ENCODE measurements around the gene CDH4. TPM values are rescaled to one million over a fixed set of nuclear protein-coding genes. Genes with fewer than 3 reads are reported as not detected.

The CDH4 gene
- total RNA-seq, 2 donors from 2014 or later, result 0.06 TPM; not detected in 1

DNA sequence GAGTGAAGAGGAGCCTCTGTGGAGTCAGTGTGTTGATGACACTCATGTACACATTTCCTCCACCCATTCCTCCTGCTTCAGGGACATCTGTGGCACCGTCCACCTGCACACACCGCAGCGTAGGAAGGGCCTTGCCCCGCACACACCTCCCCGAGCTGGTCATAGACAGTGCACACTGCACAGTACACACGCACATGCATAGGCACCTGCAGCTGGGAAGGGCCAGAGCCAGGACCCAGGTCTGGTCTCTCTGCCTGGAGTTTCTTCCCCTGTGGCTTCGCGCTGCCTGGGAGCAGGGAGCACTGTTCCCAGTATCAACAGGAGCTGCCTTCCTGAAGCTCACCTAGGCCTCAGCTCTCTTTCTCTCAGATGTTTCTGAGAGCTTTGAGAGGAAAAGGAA is 473.1 kb downstream of the CDH4 start:
- DNase-seq, result no peak
- intact Hi-C loops (cut with DNase I, micrococcal nuclease), result no loop called here
- no peak for ATAC-seq

DNA sequence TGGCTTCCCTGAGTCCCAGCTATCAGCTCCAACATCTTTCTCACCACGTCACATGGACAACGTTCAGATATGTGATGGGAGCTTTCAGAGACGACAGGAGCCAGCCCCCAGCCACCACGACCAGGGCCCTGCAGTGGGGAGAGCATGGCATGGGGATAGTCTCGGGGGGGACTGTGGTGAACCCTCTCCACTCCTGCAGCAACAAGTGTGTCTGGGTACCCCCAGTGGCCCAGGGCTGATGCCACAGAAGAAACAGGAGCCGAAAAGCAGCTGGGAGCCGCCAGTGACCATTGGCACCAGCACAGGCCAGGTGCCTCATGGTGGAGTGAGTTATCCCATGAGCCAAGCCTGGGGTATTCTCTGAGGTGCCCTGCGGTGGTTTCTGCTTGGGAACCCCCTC is 473.9 kb downstream of the CDH4 start:
- no peak for ATAC-seq
- no peak for DNase-seq
- intact Hi-C loops (cut with DNase I, micrococcal nuclease), result no loop called here

GRCh38 chr20:61726979-61727378 is 474.9 kb downstream of the CDH4 start:
- ATAC-seq (no peak), DNase-seq (no peak)
- intact Hi-C loops (cut with DNase I, micrococcal nuclease), result no loop called here

DNA sequence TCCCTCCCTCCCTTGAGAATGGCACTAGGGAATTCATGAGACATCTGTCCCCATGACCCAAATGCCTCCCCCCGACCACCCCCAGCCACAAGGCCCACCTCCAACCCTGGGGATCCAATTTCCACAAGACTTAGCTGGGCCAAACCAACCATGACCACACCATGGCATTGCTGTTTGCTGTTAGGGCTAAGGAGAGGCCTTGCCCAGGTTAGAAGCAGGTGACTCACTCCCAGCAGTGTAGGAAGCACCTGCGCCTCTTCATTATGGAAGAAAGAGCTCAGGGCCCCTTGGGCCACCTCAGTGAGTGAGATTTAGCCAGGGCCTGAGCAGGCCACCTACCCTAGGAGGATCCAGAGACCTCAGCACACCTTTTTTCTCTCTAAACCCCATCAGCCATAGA is 475.7 kb downstream of the CDH4 start:
- intact Hi-C loops (cut with DNase I, micrococcal nuclease), result no loop called here
- ATAC-seq (no peak), DNase-seq (no peak)

DNA sequence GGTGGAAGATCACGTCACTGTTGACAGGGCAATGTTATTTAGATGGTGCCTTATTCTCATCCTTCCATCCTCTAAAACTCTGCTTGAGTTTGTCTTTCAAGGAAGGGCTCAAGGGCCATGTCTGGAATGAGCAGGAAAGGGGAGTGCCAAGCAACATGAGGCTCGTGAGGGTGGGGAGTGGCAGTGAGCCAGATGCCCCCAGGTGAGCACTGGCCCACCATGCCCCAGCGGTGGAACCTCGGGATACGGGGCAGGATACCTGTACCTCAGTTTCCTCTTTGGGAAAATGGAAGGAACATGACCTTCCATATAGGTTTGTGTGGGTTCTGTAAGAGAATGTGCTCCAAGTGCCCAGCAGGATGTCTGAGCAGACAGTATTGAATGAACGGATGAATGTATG is 476.3 kb downstream of the CDH4 start:
- intact Hi-C loops (cut with DNase I, micrococcal nuclease), result no loop called here
- DNase-seq (no peak), ATAC-seq (no peak)

GRCh38 chr20:61728786-61729770 is 477.0 kb downstream of the CDH4 start:
- DNase-seq, result no peak
- intact Hi-C loops (cut with DNase I, micrococcal nuclease), result no loop called here

DNA sequence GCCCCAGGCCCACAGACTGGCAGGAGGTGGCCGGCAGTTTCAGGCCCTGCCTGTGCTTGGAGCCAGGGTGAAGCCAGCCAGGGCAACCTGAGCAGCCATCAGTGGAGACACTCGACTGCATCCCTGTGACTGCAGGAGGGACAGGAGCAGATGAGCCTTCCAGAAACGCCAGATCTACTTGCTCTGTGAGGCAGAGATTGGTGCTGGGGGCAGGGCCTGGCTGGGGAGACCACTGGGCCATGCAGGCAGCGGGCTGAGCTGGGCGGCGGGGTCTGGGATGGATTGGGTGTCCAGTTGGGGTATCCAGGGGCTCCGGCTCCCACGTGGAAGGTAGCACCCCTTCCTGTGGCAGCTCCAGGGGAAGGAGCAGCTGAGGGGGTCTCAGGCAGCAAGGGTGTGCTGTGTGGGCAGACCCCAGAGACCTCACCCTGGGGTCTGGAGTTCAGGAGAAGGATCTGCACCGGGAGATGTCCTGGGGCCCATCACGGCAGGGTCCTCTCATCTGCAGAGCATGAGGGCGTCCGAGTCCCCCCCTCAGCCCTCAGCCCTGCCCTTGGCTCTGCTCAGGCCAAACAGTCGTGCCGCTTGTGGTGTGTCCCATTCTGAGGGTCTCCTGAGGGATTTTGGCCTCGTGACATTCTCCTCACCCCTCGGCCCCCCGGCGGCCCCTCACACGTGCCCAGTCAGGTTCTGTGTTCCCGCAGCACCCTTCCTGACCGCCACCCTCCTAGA is 478.7 kb downstream of the CDH4 start:
- ATAC-seq, result no peak
- no peak for DNase-seq
- intact Hi-C loops (cut with DNase I, micrococcal nuclease), result no loop called here

More at GRCh38 chr20:61728786-61729770, 477.0 kb downstream of the CDH4 start:
- no peak for ATAC-seq

DNA sequence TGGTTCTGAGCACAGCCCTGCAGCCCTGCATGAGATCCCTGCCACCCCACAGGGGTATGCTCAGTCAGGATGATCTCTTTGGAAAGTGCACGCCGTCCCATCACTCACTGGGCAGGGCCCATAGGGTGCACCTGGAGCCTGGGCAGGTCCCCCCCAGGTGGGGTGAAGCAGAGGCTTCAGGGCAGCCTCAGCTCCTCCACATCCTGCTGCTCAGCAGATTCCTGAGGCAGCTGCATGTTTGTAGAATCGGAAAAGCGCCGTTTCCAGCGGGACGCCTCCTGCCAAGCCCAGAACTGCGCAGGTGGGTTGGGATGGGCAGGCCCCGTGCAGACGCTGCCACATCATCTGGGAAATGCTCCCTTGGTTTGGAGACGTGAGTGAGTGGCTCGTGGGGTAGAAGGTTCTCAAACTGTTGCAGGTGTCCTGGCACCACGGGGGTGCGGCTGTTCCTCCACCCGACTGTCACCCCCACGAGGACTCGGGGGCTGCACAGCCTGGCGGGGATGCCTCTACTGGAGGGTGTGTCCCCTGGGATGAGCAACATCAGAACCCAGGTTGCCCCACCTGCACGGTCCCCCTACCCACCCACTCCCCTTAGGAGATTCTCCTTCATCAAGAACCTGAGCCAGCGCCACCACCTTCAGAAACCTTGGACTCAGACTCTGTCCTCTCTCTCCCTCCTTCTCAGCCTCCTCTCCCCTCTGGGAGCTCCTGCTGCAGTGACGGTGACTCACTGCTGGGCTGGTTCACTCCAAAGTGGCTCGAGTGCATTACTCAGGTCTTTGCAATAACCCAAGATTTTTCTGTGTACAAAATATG is 479.5 kb downstream of the CDH4 start:
- ATAC-seq (no peak), DNase-seq (no peak)
- intact Hi-C loops (cut with DNase I, micrococcal nuclease), result no loop called here

GRCh38 chr20:61732511-61733210 is 480.6 kb downstream of the CDH4 start:
- intact Hi-C loops (cut with DNase I, micrococcal nuclease), result no loop called here
- ATAC-seq (no peak), DNase-seq (no peak)

DNA sequence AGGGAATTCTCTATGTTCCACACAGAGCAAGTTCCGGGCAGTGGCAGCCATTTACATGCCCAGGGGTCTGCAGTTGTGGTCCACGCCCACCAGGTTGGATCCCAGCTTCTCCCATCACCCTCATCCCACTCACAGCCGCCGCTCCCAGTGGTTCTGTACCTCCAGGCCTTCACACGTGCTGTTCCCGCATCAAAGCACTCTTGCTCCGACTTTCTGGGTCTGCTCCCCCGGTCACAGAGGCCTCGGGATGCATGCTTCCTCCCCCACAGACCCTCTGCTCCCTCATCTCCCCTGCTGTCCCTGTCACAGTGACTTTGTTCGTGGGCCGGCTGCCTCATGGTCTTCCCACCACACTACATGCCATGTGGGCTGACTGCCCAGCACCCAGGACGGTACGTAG is 481.2 kb downstream of the CDH4 start:
- DNase-seq (no peak), ATAC-seq (no peak)
- intact Hi-C loops (cut with DNase I, micrococcal nuclease), result no loop called here

DNA sequence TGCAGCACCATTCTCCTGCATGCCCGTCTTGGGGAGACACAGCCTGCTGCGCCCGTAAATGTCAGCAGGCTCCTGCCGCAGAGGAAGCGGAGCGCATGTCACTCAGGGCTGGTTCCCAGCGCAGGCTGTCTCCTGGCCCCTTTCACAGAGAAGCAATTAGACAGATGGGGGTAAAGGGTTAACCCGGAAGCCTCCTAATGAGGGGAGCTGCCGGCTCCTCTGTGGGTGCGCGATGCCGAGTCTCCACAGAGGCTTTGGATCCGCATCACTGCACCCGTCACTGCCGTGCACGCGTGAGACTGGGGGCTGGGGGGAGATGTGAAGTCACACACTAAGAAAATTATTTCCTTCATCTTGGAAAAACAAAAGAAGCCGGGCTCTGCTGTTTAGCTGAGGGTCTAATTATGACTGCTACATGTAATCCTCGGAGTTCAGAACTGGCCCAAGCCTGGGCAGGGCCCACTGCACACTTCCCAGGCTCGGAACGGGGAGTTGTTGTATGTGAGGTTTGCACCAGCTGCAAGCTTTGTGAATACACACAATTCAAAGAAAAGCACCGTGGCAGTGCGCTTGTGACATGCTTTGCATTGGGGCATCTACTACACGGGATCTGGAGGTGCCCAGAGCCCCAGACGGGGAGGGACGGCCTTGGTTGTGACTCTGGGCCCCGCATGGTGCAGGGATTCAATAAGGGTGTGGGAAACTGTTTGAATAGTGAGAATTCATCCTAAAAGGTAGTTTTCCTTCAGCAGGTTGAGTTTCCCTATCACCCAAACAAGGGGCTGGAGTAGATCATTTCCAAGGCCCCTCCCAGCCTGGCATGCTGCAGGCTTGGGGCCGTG is 482.1 kb downstream of the CDH4 start:
- intact Hi-C loops (cut with DNase I, micrococcal nuclease), result no loop called here
- no peak for DNase-seq
- no peak for ATAC-seq

DNA sequence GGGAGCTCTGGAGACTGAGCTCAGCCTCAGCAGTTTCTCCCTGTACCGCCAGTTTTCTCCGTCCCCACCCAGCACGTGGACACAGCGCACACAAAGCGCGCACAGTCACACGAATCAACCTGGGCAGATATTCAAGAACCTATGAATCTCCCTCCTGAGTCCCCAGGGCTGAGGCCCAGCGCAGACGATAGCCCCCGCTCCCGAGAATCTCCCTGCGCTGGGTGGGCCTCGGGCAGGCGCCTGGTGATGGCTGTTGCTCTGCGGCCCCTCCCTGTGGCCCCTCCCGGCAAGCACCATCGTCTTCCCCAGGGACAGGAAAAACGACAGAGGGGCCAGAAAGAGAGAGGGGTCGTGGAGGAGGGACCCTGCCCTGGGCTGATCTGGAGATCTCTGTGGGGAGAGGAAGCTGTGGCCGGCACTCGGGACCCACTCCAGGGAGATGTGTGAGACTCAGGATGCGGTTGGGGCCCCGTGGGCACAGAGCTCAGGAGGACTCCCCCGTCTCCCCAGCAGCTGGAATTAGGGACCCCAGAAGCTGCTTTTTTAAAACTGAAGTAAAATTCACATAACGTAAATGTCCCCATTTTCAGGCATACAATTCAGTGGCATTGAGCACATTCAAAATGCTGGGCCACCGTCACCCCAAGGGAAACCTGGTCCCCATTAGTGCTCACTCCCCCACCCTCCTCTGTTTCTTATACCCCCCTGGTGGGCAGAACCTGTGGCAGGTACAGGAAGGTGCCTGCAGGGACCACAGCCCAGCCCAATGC is 482.9 kb downstream of the CDH4 start:
- intact Hi-C loops (cut with DNase I, micrococcal nuclease), result no loop called here
- ATAC-seq (no peak), DNase-seq (no peak)

DNA sequence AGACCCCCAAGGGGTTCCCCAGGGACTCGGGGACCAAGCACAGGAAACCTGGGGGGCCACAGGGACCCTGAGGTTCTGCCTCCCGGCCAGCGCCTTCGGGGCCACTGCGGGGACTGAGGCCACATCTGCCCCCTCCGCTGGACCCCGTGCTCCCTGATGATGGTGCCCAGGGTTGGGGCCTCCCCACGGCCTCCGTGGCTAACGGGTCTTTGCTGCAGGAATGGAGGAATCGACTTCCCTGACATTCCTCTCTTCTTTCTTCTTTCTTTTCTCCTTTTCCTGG is 483.4 kb downstream of the CDH4 start:
- DNase-seq (no peak), ATAC-seq (no peak)
- intact Hi-C loops (cut with DNase I, micrococcal nuclease), result no loop called here

DNA sequence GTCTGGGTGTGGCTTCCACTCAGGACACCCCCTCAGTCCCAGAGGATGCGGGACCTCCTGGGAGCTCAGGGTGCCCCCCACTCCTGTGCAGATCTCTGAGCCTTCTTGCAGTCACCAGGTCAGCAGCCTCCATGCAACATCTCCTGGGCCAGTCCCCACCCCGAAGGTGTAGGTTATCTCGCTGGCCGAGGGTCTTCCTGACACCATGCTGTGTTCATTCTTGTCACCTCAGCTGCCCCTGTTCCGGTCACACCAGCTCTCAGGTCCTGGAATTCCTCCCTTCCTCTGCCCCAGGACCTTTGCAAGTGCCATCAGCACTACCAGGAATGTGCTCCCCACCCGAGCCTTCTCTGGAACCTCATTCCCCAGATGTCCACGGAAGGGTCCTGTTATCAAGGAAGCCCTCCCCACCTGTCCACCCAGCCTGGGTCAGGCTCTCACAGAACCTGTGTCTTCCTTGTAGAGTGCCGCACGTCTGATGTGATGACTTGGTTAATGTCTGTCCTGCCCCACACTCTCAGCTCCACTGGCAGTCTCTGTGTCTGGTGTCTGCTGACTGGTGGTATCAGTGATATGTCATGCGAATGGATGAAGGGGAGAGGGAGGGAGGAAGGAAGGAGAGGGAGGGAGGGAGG is 484.1 kb downstream of the CDH4 start:
- ATAC-seq, result no peak
- no peak for DNase-seq
- intact Hi-C loops (cut with DNase I, micrococcal nuclease), result no loop called here

DNA sequence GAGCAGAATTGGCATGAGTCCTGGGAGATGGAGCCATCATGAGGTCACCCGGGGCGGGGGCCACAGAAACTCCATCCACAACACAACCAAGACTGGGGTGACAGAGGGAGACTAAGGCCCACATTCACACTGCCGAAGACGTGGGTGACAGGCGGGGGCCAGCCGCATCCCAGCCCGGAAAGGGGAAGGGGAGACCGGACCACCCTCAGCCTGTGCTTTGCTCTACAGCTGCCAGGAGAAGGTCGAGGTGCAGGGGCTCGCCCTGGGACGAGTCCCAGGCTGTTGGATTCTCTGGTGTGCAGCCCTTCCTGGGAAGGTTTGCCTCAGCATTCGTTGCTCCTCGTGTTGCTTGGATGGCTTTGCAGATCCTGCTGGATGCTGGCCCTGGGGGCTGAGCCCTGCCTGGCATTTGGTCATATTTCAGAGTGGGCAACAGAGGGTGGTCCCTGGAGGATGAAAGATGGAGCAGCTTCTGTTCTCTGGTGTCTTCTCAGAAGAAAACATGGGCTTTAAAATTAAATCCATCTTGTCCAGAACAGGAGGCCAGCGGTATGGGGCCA is 484.8 kb downstream of the CDH4 start:
- ATAC-seq (no peak), DNase-seq (no peak)
- intact Hi-C loops (cut with DNase I, micrococcal nuclease), result no loop called here

DNA sequence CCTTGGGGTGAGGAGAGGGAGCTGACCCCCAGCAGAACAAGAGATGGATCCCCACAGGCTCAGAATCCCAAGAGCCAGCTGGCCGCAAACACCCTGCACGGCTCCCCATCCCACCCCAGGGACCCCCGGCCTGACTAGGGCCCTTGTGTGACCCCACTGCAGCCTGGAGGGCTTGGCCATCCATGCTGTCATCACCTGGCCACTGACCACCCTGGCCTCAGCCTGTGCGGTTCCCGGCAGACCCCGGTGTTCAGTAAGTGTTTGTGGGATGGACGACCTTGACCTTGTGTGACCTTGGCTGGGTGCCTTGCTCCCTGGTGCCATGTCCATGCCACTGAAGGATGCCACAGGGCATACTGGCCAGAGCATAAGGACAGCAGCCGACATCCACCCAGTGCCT is 485.3 kb downstream of the CDH4 start:
- DNase-seq, result no peak
- intact Hi-C loops (cut with DNase I, micrococcal nuclease), result no loop called here
- no peak for ATAC-seq
